HepG2 (cell line): ENCODE results near the gene EXOC3L4. TPM values are rescaled to one million over a fixed set of nuclear protein-coding genes. Genes with fewer than 3 reads are reported as not detected.

Experiments
- GLMP ChIP-seq: sonication (generic); formaldehyde crosslinking; IDR thresholded peaks from 2 replicates; pipeline ENCODE4 v1.9.0; 2021; ENCODE audit warnings: missing genetic modification reagents, mild to moderate bottlenecking, borderline replicate concordance
- GPBP1L1 ChIP-seq: sonication (generic); formaldehyde crosslinking; IDR thresholded peaks from 2 replicates; pipeline ENCODE4 v1.5.0; 2020; ENCODE audit warnings: mild to moderate bottlenecking, missing genetic modification reagents
- MLXIP ChIP-seq: sonication (generic); formaldehyde crosslinking; IDR thresholded peaks from 2 replicates; pipeline ENCODE4 v1.9.0; 2021; ENCODE audit warnings: missing genetic modification reagents, borderline replicate concordance
- MNT ChIP-seq: fragments of 450-650 bp; IDR thresholded peaks from 2 replicates; pipeline ENCODE4 v1.6.1; 2016
- NFKB2 ChIP-seq: sonication (generic); formaldehyde crosslinking; IDR thresholded peaks from 2 replicates; pipeline ENCODE4 v1.4.0; 2020; ENCODE audit warnings: missing genetic modification reagents, borderline replicate concordance
- PHF21A ChIP-seq: sonication (generic); formaldehyde crosslinking; IDR thresholded peaks from 2 replicates; pipeline ENCODE4 v1.5.0; 2020; ENCODE audit warnings: mild to moderate bottlenecking, missing genetic modification reagents
- PRMT3 ChIP-seq: sonication (generic); formaldehyde crosslinking; IDR thresholded peaks from 2 replicates; pipeline ENCODE4 v1.8.1; 2022; ENCODE audit warnings: low read depth, mild to moderate bottlenecking, moderate library complexity, missing genetic modification reagents, borderline replicate concordance
- SYNCRIP ChIP-seq: fragments of 200-400 bp; formaldehyde crosslinking; IDR thresholded peaks from 2 replicates; pipeline ENCODE4 v1.6.1; 2018; ENCODE audit warnings: mild to moderate bottlenecking, low read depth, low read length; ENCODE audit not compliant: insufficient read depth
- THAP11 ChIP-seq: IDR thresholded peaks from 2 replicates; pipeline ENCODE4 v1.6.1; 2016; ENCODE audit warnings: missing biosample characterization, missing genetic modification reagents
- ZFP36L1 ChIP-seq: sonication (generic); formaldehyde crosslinking; IDR thresholded peaks from 2 replicates; pipeline ENCODE4 v1.8.0; 2022; ENCODE audit warnings: mild to moderate bottlenecking, missing genetic modification reagents, moderate library complexity
- ZNF530 ChIP-seq: sonication (generic); formaldehyde crosslinking; IDR thresholded peaks from 2 replicates; pipeline ENCODE4 v1.5.0; 2020; ENCODE audit warnings: low read depth, mild to moderate bottlenecking, missing genetic modification reagents
- ZNF687 ChIP-seq: sonication (generic); formaldehyde crosslinking; IDR thresholded peaks from 2 replicates; pipeline ENCODE4 v1.5.1; 2020; ENCODE audit warnings: mild to moderate bottlenecking, missing genetic modification reagents, moderate library complexity
- polyA plus RNA-seq, 8 experiments: library from polyadenylated mRNA; depleted of rRNA in 3 of 8; stranded (reverse) in 7 of 8; unstranded in 1 of 8; fragments of >200 nt; fragmentation: Illumina TruSeq in 4 of 8; extraction: Trizol in 4 of 8; gene quantifications; 2 replicates each; pipeline versions ENCODE4 v1.2.1 to v1.2.3, GENCODE V29; 2011 to 2016; ENCODE audit warnings: low read depth in 4 of 8, missing spikeins in 1 of 8, mixed read lengths in 1 of 8; ENCODE audit not compliant: insufficient read depth in 1 of 8
- total RNA-seq, 5 experiments: library from RNA; depleted of rRNA; stranded (reverse); fragments of >200 nt; fragmentation: Illumina TruSeq; extraction: Trizol; gene quantifications; 2 replicates each; pipeline ENCODE4 v1.2.3, GENCODE V29; 2016; ENCODE audit warnings: low read depth in 1 of 5

Gene EXOC3L4
- total and polyA plus RNA-seq, 2 of the 13 experiments (the other 11 are each of a cell fraction or from before 2014, with no cell fraction given), result 11.8 to 27.0 TPM

GRCh38 chr14:103093856-103094405 is 594 bp upstream of the EXOC3L4 start (continued):
- no peak for TF ChIP-seq GLMP (CRISPR knock-in tag)
- TF ChIP-seq MLXIP (CRISPR knock-in tag), result no peak
- no peak for TF ChIP-seq PRMT3 (CRISPR knock-in tag)
- TF ChIP-seq GPBP1L1, result no peak
- no peak for TF ChIP-seq SYNCRIP
- TF ChIP-seq NFKB2, result no peak
- no peak for TF ChIP-seq THAP11 (CRISPR knock-in tag)
- TF ChIP-seq PHF21A (CRISPR knock-in tag), result 0 out of 2 replicates have a peak, but pooled peaks have one; percentile 6
- TF ChIP-seq ZFP36L1 (CRISPR knock-in tag), result no peak
- TF ChIP-seq ZNF687 (CRISPR knock-in tag), result no peak
- TF ChIP-seq MNT, result no peak
- TF ChIP-seq ZNF530 (CRISPR knock-in tag), result no peak
